ENCODE results near the gene STEAP1B. TPM values are rescaled to one million over a fixed set of nuclear protein-coding genes. Genes with fewer than 3 reads are reported as not detected.

The STEAP1B gene
- total RNA-seq, 4 donors from 2014 or later, result 1.3 to 4.4 (median 2.0) TPM; not detected in 1

DNA sequence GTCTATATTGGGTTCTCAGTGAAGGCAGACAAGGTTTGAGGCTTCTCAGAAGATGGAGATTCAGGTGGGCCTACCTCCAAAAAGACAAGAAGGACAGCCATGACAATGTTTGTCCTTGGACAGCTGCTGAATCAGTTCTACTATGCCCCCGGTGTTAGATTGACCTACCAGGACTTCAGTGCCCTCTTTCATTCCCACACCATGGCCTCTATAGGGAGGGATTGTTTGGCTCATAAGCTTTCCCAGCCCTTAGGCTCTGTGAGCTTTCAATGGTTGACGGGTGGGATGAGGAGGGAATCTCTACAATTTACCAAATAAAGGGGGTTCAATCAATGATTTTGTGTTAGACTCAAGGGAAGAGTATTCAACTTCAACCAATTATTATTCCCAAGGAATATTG, 119.7 kb downstream of the STEAP1B start:
- ATAC-seq (ENCODE audit: low FRiP score) (no peak), DNase-seq (ENCODE audit: low spot score) (no peak)
- TF ChIP-seq, protein P1, sequence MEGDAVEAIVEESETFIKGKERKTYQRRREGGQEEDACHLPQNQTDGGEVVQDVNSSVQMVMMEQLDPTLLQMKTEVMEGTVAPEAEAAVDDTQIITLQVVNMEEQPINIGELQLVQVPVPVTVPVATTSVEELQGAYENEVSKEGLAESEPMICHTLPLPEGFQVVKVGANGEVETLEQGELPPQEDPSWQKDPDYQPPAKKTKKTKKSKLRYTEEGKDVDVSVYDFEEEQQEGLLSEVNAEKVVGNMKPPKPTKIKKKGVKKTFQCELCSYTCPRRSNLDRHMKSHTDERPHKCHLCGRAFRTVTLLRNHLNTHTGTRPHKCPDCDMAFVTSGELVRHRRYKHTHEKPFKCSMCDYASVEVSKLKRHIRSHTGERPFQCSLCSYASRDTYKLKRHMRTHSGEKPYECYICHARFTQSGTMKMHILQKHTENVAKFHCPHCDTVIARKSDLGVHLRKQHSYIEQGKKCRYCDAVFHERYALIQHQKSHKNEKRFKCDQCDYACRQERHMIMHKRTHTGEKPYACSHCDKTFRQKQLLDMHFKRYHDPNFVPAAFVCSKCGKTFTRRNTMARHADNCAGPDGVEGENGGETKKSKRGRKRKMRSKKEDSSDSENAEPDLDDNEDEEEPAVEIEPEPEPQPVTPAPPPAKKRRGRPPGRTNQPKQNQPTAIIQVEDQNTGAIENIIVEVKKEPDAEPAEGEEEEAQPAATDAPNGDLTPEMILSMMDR (IDR thresholded peaks at IDR 0.05), result no peak

DNA sequence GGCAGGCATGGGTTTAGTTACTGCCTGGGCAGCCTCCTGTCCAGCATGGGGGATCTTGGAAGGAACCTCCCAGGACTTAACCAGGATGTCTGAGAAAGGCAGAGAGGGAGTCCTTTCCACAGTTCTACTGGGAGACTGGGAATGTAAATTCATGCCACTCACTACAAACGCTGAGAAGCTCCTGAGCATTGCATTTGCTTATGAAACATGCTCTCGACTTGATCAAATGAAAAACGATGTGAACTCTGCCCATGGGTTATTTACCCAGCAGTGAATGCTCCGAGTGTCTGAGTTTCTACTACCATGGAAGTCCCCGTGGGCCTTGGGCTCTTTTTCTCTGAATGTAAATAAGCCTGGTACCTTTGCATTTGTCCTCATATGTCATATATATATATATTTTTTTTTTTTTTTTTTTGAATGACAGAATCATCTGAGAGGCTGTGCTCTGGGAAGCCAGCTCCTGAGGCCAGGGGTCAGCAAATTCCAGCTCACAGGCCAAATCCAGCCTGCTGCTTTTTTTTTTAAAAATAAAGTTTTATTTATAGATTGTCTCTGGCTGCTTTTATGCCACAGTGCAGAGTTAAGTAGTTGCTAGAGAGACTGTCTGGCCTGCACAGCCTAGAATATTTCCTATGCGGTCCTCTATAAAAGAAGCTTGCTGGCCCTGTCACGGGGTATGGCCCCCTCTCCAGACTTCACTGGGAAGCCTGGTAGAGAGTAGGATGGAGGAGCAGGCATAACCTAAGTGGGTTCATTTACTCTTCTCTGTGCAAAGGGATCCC, 121.6 kb downstream of the STEAP1B start:
- ATAC-seq (ENCODE audit: low FRiP score), result no peak
- no peak for DNase-seq (ENCODE audit: low spot score)
- TF ChIP-seq, protein P1 (IDR thresholded peaks at IDR 0.05), result no peak

DNA sequence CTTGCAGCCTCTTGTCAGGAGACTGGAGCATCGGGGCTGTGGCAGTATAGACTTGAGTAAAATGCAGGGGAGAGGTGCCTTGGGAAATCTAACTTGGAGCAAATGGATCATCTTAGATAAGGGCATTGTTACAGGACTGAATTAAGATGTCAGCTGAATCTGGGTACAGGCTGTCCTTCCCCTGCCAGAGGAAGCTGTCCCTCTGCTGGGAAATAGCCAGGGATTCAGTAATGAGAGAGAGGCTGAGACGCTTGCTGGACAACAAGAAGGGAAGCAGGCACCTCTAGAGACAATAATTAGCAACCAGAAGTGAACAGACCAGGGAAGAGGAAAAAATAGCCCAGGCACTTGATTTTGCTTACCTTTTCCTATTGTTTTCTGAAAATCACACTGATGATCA, 122.3 kb downstream of the STEAP1B start:
- no peak for ATAC-seq (ENCODE audit: low FRiP score)
- TF ChIP-seq, protein P1 (IDR thresholded peaks at IDR 0.05), result no peak
- no peak for DNase-seq (ENCODE audit: low spot score)

DNA sequence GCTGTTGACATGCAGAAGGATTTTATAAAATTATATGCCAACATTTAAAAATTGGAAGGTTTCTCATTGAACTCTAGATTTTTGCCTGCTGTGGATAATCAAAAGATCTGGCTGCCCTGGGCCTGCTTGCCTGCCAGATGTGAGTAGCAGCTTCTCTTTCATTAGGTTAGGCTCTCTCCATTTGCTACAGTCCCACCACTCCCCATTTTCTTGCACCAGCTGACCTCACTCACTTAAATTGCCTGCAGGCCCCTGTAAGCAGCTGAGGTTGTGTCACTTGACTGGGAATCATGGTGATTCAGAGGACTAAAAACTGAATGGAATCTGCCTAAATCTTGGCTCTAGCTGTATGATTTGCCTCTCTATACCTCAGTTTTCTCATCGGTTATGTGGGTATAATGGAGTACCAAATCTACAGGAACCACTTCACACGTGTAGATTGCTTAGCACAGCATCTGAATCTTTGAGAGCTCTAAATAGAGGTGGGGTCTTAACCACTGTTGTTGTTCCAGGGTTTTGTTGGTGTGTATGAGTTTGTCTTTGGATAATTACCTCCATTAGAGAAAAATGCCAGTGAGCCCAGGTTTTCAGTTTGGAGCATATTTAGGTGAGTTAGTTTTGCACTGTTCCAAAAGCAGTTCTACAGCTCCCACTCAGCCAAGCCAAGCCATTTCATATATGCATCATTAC, 124.5 kb downstream of the STEAP1B start:
- TF ChIP-seq, protein P1 (IDR thresholded peaks at IDR 0.05), result no peak
- no peak for ATAC-seq (ENCODE audit: low FRiP score)
- no peak for DNase-seq (ENCODE audit: low spot score)

DNA sequence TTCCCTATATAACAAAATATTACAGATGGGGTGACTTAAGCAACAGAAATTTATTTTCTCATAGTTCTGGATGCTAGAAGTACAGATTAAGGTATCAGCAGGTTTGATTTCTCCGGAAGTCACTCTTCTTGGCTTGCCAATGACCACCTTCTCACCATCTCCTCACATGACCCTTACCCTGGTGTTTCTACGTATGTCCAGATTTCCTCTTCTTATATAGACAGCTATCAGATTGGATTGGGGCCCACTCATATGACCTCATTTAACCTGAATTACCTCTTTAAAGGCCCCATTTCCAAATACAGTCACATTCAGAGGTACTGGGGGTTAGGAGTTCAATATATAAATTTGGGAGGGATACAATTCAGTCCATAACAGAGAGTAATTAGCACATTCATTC, 126.1 kb downstream of the STEAP1B start:
- TF ChIP-seq, protein P1 (IDR thresholded peaks at IDR 0.05), result no peak
- ATAC-seq (ENCODE audit: low FRiP score), result no peak

DNA sequence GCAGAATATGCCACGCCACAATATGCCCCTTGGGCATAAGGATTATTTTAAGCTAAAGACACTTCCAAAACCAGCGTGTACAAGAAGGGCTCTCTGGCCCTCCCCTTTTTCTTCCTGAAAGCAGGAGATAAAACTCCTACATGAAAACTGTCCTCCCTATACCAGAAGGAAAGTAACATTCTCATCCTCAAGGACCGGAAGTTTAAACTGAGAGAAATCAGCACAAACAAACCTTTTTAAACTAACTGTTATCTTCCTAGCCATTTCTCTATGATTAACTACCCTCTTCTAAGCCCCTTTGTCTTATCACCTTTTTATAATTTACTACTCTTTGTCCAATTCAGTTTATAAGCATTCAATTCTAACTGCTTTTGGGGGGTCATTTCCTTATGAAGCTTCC, 126.6 kb downstream of the STEAP1B start:
- no peak for ATAC-seq (ENCODE audit: low FRiP score)
- TF ChIP-seq, protein P1 (IDR thresholded peaks at IDR 0.05), result no peak
- DNase-seq (ENCODE audit: low spot score), result no peak

More for the DNA sequence above, 126.1 kb downstream of the STEAP1B start:
- DNase-seq (ENCODE audit: low spot score), result no peak
